HS-5 (cell line): ENCODE measurements around the gene APLP2.
"Not testable (repeated sequence)": the region's sequence is repeated elsewhere in the genome, so short reads cannot be mapped to it uniquely, and the experiment has no call there.

Source experiments
- DNase-seq: peaks from one replicate; pipeline ENCODE4 v3.0.0-alpha.2; 2012; ENCODE audit warnings: low read depth

The APLP2 gene

GRCh38 chr11:130092661-130093060, 23.0 kb downstream of the APLP2 start:
- DNase-seq = no peak

- DNase-seq = no peak
Observed at GRCh38 chr11:130094614-130095013, 24.9 kb downstream of the APLP2 start.

- no peak for DNase-seq
Observed at GRCh38 chr11:130095326-130095725, 25.6 kb downstream of the APLP2 start.

- no peak for DNase-seq
Observed at GRCh38 chr11:130096042-130096441, 26.3 kb downstream of the APLP2 start.

GRCh38 chr11:130096823-130097222, 27.1 kb downstream of the APLP2 start:
- DNase-seq = no peak

- no peak for DNase-seq
Observed at GRCh38 chr11:130097285-130097684, 27.6 kb downstream of the APLP2 start.

GRCh38 chr11:130099356-130099755, 29.7 kb downstream of the APLP2 start:
- DNase-seq = no peak

GRCh38 chr11:130100381-130101095, 30.8 kb downstream of the APLP2 start:
- DNase-seq = no peak

- DNase-seq = no peak
Observed at GRCh38 chr11:130101661-130102060, 32.0 kb downstream of the APLP2 start.

GRCh38 chr11:130102301-130103249, 32.9 kb downstream of the APLP2 start:
- DNase-seq = no peak

GRCh38 chr11:130103296-130103814, 33.7 kb downstream of the APLP2 start:
- peak; percentile 90 for DNase-seq

- no peak for DNase-seq
Observed at GRCh38 chr11:130106381-130106780, 36.7 kb downstream of the APLP2 start.

GRCh38 chr11:130108671-130109070, 39.0 kb downstream of the APLP2 start:
- DNase-seq = not testable (repeated sequence)

GRCh38 chr11:130109386-130109785, 39.7 kb downstream of the APLP2 start:
- DNase-seq = no peak

GRCh38 chr11:130110339-130111108, 40.8 kb downstream of the APLP2 start:
- no peak for DNase-seq

- DNase-seq = no peak
Observed at GRCh38 chr11:130112071-130112830, 42.6 kb downstream of the APLP2 start.

GRCh38 chr11:130114281-130114680, 44.6 kb downstream of the APLP2 start:
- no peak for DNase-seq

GRCh38 chr11:130114726-130115125, 45.0 kb downstream of the APLP2 start:
- no peak for DNase-seq

- no peak for DNase-seq
Observed at GRCh38 chr11:130115218-130115617, 45.5 kb downstream of the APLP2 start.

- DNase-seq = no peak
Observed at GRCh38 chr11:130118165-130118564, 48.5 kb downstream of the APLP2 start.

GRCh38 chr11:130118636-130119387, 49.1 kb downstream of the APLP2 start:
- DNase-seq = no peak
